HK-2 (cell line): ENCODE measurements around the gene HOMER2.
"Not testable (repeated sequence)": the region's sequence is repeated elsewhere in the genome, so short reads cannot be mapped to it uniquely, and the experiment has no call there.

Source experiments
- DNase-seq: peaks from one replicate; pipeline ENCODE4 v3.0.0-alpha.2; 2018; ENCODE audit not compliant: unreplicated experiment

HOMER2 gene

DNA sequence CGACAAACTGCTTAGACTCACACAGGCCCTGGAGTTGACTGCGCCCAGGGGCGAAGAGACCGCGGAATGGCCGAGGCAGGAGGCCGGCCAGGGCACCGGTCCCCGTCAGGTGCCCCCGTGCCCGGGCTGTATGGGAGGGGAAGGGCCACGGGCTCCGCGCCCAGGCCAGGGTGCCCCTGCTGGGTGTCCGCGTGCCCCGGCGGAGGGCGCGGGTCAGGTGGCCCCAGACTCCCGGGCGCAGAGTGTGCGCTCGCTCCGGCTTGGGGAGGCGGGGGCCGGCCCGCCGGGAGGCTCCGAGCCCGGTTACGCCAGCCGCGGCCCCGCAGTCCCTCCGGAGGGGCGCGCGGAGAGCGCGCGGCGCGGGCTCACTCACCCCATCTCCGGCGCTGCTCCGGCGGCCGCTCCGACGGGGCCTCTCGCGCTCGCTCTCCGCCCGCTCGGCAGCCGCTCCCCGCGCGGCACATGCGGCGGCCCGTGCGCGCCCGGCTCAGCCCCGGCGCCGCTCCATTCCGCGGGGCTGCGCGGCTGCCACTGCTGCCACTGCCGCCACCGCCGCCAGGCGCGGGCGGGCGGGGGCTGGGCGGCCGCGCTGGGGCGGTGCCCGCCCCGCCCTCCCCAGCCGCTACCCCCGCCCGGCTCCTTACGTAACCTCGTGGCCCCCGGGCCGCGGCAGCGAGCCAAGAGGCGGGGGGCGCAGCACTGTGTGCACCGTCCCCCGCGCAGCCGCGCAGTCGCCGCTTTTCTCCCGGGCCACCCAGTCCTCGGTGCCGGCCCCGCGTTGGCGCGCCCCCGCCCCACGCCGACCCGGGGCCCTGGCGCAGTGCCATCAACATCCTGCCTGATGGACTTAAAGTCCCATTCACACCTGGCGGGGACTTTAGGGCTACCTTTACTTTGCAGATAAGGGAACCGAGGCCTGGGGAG is at the start of gene HOMER2:
HOMER2 (minus strand) TSS at position 563 of the 924 bp plus-strand sequence; CDS start at position 378, 185 bp downstream.
- DNase-seq, result peak; percentile 27

DNA sequence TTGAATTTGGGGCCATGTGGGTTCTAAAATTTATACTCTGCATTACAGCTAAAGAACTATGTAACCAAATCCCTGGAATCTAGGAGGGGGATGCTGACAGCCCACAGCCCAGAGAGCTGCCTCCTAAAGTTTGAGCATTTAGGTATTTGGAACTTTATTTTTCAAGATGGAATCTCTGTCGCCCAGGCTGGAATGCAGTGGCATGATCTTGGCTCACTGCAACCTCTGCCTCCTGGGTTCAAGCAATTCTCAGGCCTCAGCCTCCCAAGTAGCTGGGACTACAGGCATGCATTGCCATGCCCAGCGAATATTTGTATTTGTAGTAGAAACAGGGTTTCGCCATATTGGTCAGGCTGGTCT is 48.1 kb upstream of the HOMER2 start:
- DNase-seq, result not testable (repeated sequence)

DNA sequence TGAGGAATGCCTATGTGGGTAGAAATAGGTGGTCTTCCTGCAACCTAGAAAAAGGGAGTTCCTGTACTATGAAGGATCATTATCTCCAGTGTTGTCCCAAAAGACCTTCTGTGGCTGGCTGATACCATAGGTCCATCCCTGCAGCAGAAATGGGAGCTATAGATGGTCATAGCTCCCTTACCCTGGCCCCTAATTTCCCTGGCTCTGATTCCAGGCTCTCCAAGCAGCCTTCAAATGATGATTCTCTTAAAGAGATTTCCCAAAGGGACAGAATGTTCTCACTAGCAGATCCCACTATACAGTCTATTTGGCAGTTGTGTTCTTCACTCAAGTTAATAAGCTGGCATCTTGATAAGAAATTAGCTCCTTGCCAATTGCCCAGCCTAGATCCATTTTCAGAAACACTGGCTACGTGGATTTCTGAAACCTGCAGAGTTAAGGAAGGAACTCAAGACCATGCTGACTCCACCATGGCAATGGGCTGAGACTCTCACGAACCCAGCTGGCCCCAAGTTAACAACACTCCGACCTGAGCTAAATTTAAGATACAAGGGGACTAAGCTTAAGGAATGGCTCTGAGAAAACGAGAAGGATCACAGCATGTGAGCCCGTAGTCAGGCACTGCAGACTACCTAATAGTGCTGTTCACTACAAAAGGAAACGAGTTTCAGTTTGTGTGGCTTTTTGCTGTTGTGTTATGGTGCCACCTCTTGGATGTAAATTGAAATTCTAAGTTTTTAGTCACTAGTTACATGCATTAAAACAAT is 47.6 kb upstream of the HOMER2 start:
- DNase-seq, result no peak

DNA sequence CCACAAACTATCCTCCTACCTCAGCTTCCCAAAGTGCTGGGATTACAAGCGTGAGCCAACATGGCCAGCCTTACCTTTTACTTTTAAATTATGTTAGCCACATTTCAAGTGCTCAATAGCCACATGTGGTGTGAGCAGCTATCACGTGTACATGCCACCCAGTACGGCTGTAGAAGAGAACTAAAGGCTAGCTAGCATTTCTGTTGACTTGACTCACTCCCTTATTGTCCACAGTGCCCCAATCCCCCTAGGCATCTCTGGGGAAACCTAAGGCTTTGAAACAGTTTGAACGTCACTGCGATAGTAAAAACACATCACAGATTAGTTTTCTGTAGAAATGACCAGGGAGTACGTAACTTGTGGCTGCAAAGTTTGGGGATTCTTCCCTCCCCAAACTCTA is 46.9 kb upstream of the HOMER2 start:
- no peak for DNase-seq

DNA sequence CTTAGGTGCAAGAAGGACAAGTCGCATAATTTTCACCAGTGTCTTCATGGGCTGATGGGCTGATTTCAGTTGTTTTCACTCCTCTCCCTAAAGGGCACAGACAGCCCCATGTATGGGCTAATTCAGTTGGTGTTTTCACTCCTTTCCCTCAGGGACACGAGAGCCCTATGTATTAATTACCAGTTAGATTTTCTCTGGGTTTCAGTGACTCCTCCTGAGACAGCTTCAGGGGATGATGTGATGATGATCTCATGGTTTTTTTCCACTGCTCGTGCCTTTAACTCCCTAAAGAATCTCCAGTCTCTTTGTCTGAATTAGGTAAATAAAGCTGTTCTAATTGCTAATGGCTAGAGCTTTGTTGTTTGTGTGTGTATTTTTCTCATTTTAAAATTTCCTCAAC is 43.4 kb upstream of the HOMER2 start:
- no peak for DNase-seq

DNA sequence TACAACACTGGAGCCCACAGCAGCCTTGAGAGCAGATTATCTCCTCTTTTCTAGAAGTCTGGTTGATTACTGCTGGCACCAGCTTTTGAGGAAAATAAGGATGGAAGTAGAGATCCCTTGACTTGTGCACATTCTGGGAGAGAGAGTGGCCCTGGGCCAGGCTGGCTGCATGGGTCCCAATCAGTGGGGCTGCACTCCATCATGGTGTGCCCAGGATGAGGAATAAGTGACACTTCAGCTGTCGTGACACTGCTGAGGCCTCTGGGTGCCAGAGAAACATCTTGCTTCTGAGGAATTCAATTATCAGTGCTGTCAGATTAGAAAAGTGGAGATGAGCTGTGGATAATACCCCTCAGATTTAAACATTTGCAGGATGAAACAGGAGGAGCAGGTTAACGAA is 42.6 kb upstream of the HOMER2 start:
- no peak for DNase-seq

DNA sequence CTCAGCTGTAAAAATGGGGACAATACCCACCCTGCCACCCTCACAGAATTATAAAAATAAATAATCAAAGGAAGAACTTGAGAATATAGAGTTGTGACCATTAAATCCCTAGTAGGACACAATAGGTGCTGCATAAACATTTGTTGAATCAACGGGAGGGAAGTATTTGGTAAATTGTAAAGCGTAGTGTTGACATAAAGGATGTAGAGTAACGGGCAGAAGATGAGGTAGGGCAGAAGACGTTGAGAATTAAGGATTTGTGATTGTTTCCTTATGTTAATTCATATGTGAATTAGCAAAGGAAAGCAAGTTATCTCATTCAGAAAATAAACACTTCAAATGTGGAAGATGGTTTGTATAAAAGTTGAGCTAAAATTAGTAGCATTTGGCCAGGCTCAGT is 40.6 kb upstream of the HOMER2 start:
- DNase-seq, result no peak

DNA sequence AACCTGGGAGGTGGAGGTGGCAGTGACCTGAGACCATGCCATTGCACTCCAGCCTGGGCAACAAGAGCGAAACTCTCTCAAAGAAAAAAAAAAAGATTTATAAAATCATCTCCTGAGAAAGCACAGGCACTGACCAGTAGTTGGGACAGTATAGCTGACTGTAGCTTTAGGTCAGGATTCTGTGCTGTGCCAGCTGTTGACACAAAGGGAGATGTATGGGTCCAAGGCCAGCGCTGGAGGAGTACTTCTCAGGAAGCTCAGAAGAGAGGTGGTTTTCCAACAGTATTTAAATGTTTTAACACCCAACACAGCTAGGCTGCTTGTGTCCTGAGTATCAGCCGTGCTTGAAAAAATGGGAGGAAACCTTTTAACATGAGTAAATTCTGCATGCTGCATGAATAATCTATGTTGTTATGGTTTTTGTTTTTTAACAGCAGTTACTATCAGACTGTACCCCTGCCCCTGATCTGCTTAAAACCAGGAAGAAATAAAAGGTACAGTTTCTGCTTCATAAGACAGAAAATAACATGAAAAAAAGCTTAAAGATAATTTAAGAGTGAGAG is 40.0 kb upstream of the HOMER2 start:
- DNase-seq, result no peak

DNA sequence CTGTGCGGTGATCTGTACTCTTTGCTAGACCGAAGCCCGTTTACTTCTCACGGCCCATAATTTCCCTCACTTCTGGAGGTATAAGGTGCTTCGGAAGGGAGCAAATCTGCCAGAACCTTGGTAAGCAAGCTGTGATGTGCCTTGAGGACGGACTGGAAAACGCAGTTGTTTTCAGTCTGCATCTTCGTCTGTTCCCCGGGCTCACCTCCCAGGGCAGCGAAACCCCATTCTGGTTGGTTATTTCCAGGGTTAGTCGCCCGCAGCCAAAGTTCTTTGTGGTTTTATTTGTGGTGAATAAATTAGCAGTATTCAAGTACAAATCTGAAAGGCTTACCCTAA is 33.9 kb upstream of the HOMER2 start:
- no peak for DNase-seq

DNA sequence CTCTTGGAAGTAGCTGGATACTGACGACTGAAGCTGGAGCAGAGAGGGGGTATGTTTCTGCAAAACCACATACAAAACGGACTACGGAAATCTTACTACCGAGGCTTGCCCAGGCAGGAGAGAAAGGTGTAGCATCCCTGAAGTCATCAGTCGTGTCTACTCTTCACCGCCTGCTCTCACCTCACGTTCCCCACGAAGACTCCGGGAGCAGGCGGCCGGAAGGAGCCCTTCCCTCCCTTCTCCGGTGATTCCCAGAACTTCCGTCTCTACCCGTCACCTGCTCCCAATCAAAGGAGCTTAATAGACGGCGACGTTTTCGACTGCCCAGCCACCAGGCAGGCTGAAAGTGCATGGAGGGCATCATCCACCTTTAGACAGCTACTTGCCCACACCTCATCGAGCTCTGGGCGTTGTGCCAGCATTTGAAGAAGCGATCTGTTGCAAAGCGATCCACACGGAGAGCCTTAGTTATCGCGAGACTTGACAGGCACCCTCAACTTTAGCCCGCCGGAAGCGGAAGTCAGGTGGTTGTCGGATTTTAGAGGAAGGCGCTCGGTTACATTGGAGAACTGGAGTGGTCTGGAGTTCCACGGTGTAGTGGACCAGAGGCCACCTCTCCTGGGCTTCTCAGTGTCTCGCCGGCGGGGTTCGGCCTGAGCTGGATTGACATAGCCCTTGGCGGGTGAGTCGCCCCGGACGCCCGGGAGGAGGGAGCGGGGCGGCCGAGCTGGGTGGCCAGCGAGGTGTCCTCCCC is 33.3 kb upstream of the HOMER2 start, which contains the start of gene RAMAC:
RAMAC (plus strand) TSS at position 523 of the 754 bp plus-strand sequence. CDS start 2,809 bp downstream, outside the sequence.
- peak; percentile 89 for DNase-seq

DNA sequence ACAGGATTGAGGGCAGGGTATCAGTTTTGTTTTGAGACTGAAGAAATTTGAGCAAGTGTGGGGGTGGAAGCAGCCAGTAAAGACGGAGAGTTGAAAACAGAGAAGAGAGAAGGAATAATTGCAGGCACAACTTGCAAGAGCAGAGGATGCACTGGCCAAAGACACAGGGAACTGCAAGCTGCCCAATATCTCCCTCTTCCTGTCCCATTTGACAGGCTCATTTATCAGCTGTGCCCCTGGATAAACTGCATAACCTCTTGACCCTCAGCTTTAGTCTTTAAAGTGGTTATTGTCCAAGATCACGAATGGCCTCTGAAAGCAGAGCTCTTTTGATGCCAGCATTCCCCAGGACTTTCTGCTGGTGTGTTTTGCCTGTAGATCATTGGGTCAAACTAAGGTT is 28.5 kb upstream of the HOMER2 start:
- DNase-seq, result no peak

DNA sequence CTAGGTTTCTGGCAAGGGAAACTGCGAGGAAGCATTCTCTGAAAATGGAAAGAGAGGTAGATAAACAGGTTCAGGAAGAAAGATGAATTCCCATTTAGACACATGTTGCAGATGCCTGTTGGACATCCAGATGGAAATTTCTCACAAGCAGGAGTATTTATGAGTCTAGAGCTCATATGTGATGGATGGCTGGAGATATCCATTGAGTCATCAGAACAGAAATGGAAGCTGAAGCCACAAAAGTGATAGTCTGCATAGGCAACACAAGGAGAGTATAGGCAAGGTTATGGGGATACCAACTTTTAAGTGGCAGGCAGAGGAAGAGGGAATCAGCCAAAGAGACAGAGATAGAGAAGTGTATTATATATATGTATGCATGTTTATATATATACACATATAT is 27.2 kb upstream of the HOMER2 start:
- no peak for DNase-seq

DNA sequence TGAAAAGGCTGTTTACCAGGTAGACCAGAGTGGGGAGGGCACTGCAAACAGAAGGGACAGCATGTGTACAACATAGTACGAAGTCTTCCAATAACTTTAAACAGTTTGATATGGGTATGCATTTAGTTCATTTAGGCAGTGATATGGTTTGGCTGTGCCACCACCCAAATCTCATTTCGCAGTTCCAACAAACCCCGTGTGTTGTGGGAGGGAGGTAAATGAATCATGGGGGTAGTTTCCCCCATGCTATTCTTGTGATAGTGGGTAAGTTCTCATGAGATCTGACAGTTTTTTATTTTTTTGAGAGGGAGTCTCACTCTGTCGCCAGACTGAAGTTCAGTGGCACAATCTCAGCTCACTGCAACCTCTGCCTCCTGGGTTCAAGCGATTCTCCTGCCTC is 25.9 kb upstream of the HOMER2 start:
- no peak for DNase-seq

DNA sequence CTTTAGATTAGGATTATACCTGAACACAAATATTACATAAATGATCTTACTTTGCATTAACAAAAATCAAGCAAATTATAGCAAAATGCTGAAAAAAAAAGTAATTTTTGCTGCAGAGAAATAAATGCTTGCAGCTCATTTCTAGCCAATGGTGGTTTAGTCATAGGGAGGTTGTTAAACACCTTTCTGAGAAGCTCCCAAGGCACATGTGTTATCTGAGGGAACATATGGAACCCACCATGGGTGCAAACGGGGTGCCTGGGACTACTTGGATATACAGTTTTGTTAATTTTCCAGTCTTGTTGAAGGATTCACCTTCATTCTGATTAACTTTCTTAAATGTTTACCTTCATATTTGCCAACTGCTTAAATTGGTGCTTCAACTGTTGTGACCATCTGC is 24.6 kb upstream of the HOMER2 start:
- DNase-seq, result no peak

DNA sequence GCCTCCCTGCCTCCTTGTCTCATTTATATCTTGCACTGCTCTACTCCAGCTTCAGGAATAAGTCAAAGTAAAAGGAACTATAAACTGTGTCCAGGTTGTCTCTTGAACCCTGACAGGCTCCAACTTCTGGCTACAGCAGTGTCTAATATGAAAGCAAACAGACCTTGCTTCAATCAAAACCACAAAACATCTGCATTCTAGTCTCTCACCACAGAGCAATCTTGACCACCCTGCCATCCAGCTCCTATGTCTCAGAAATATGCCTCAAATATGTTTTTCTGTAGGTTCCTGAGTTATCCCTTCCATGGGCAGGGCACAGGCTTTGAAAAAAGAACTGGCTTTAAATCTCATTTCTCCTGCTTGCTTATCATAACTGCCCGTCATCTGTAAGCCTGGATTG is 20.5 kb upstream of the HOMER2 start:
- no peak for DNase-seq

DNA sequence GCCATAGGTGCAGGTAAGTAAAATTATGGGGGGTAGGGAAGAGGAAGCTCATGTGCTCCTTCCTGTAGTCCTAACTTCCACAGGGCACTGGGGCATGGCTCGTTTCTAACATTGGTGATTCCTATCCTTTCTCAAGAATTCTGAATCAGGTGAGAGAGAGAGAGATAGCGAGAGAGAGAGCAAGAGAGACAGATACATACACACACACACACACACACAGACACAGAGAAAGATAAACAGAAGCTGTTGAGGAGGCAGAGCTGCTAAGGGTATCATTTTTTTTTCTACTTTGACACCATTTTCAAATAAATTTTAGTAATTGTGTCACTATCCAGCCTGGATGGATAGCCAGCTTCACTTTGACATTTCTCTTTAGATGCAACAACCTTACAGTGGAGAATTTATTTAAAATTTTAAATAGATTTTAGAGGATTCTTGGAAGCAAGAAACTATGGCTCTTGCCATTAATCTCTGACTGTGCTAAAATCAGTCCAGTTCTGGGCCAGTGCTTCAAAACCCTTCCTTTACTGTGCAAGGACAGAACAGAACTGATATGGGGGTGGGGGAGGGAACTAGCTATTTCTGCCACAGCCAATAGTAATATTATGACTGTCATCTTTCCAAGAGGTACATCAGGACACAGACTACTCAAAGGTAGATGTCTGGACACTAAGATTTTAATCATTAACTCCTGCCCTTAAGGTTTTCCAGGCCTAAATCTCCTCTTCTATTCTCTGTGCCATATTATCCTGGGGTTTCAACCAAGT is 18.9 kb upstream of the HOMER2 start:
- no peak for DNase-seq

DNA sequence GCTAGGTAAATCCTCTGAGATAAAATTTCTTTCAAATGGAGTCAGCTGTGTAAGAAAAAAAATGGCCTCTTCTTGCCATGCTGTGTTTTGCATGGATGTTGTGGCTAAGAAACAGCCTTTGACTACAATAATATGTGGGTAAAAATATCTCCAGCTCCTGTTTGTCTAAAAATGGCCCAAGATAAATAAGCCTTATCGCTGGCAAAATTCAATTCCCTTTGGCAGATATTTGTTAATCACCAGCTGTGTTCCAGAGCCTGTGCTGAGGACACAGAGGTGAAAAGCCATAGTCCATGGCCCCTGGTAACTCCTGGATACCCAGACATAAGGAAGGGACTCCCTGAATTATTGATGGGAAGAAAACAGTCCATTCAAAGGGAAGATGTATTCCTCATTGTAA is 18.2 kb upstream of the HOMER2 start:
- DNase-seq, result no peak

DNA sequence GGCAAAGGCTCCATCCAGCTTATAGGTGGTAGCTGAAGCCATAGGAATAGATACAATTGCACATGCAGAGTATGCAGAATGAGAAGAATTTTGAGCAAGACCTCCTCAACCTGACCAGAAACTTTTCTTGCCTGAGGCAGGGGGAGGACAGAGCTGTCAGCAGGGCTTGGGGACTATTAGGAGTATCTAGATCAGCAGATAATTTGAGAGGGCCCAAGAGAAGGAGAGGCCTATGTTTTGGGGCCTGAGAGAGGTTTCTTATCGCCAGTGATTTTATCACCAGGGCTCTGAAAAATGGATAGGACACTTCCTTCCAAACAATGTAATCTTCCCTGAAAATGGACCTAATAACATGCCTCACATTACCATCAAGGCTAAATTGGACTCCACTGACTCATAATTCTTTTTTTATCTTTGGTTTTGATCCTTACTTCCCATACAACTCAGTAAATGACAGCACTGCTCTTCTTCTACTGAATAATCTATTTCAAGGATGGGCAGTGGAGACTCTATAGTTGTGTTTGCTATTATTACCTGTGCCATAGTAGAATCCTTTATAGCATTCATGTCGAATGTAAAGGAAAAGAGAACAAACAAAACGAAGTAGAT is 17.7 kb upstream of the HOMER2 start:
- no peak for DNase-seq

DNA sequence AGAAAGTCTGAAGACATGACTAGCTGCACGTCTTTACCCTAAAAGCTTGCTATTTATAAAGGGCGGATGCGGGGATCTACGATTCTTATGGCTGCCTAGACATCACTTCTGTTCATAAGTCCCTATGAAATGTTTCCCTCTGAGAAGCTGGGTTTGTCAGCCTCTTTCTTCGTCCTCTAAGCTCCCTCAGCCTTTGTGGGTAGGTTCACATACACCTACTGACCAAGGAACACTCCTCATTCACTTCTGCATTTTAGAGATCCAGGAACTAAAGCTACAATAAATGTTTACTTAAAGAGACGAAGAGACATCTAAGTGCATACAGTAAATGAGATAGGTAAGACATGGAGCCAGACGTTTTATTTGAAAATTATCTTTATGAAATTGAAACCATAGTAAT is 16.8 kb upstream of the HOMER2 start:
- DNase-seq, result no peak

DNA sequence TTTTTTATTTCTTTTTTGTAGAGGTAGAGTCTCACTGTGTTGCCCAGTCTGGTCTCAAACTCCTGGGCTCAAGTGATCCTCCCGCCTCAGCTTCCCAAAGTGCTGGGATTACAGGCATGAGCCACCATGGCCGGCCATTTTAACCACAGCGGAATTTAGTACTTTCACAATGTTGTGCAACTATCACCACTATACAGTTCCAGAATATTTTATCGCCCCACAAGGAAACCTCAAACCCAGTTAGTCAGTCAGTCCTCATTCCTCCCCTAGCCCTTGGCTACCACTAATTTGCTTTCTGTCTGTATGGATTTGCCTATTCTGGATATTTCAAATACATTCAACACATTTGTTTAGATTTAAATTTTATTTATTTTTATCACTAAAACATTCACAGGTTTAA is 15.5 kb upstream of the HOMER2 start:
- no peak for DNase-seq

DNA sequence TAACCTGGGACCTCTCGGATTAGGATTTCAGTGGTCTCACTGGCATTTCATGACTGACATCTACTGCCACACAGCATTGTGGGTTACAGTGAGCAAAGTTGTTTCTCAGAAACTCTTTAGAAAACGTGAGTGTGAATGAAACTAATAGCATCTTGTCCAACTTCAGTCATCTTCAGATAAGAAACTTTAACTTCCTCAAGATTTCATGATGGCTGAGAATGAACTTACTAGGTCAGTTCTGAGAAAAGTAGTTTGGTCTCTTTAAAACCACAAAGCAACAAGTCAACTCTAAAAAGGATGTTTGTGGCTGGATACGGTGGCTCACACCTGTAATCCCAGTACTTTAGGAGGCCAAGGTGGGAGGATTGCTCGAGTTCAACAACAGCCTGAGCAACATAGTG is 14.2 kb upstream of the HOMER2 start:
- no peak for DNase-seq
